Stimulated activated CD8-positive, alpha-beta memory T cell treated with anti-CD3 and anti-CD28 coated beads, Interleukin-4, amount 100 ng/mL, for 1 hour (primary cell): ENCODE measurements around the gene COX8A.
"Not testable (repeated sequence)": the region's sequence is repeated elsewhere in the genome, so short reads cannot be mapped to it uniquely, and the experiment has no call there.

ENCODE experiments used
- DNase-seq, 2 donors: peaks; one replicate each; pipeline ENCODE4 v3.0.0-alpha.2; 2020; ENCODE audit warnings: low read depth in 2 of 2, low spot score in 1 of 2

The COX8A gene, protein sequence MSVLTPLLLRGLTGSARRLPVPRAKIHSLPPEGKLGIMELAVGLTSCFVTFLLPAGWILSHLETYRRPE

DNA sequence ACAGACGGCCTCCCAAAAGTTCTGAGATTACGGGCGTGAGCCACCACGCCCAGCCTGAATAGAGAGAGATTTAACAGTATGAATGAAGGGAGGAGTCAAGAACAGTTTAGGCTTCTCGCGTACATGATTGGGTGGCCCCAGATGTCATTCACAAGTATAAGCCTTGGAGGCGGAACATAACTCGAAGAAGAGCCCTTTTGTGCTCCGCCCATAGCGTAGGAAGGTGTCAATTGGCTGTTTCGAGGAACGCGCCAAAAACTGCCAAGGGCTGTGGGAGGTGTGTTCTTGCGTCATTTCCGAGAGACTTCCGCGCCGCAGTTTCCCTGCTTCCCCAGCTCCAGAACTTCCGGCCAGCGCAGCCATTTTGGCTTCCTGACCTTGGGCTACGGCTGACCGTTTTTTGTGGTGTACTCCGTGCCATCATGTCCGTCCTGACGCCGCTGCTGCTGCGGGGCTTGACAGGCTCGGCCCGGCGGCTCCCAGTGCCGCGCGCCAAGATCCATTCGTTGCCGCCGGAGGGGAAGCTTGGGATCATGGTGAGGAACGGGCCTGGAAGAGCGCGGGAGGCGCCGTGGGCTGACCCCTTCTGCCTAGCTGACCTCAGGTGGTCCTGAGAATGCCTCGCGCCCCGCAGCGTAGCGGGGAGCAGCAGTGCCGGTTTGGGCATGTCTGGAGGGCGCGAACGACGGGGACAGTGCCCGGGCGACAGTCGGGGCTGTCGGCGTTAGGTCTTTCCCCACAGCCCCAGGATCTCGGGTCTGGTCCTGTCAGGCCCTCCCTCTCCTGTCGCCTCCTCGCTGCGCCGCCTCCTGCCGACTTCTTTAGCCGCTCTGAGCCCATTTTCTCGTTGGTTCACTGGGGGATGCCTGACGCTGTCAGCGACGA lies at the start of gene COX8A:
TSS of gene COX8A (plus strand) at position 362 of the 885 bp plus-strand sequence. CDS start at position 423, 61 bp downstream.
- peak; percentile 82 to 91 for DNase-seq

DNA sequence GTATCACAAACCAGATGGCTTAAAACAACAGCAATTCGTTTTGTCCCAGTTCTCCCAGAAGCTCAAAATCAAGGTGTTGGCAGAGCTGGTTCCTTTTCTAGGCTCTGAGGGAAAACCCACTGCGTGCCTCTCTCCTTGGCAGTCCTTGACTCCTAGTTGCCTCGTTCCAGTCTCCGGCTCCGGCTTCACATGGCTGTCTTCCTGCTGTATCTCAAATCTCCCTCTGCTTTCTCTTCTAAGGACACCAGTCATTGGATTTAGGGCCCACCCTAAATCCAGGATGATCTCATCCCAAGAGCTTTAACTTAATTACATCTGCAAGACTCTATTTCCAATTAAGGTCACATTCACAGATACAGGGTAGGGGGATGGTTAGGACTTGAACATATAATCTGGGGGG lies 44.8 kb upstream of the COX8A start:
- DNase-seq = no peak

DNA sequence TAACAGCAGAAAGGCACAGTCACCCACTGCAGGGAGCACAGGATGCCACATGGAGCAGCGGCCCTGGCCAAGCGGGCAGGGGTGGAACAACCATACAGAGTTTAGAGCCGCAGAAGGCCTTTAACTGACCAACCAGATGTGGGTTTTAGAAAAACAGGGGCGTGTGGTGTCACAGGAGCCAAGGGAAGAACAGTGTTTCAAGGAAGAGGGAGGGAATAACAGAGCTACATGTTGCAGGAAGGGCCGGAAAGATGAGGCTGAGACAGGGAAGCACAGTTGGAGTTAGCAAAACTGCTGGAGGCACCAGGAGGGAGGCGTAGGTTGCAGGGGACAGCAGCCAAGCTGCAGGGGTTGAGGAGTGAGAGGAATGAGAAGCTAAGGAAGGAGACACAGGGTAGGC lies 43.4 kb upstream of the COX8A start:
- DNase-seq = no peak

DNA sequence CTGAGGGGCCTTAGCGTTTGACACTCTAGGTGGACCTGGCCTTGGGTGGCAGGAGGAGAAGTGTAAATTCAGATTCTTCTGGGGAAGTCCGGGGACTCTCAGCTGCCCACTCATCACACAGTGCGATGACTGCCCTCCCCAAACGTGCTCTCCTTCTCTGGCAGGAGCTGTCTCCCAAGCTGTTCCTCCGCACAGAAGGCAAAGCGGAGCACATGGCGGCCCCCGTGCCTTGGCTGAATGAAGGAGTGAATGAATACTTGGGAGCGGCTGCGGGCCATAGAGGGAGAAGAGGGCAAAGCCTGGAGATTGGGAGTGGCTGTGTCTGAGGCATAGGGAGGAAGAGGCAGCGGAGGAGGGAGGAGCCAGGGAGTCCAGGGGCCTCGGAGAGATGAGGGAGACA lies 42.5 kb upstream of the COX8A start:
- DNase-seq = no peak

DNA sequence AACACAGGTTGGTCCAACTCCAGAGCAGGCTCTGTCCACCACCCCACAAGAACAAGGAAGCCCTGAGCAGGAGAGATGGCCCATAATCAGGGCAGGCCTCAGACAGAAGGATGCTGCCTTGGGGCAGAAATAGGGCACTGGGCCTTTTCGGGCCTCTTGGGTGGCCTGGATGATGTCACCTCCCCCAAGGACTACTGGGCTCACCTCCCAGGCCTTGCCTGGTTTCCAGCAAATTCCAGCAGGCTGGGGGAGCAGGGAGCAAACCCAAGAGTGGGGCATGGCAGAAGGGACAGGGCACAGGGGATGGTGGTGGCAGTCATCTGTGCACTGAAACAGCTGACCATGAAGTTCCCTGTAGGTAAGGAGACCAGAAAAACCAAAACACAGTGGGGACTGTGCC lies 41.0 kb upstream of the COX8A start:
- DNase-seq = no peak

DNA sequence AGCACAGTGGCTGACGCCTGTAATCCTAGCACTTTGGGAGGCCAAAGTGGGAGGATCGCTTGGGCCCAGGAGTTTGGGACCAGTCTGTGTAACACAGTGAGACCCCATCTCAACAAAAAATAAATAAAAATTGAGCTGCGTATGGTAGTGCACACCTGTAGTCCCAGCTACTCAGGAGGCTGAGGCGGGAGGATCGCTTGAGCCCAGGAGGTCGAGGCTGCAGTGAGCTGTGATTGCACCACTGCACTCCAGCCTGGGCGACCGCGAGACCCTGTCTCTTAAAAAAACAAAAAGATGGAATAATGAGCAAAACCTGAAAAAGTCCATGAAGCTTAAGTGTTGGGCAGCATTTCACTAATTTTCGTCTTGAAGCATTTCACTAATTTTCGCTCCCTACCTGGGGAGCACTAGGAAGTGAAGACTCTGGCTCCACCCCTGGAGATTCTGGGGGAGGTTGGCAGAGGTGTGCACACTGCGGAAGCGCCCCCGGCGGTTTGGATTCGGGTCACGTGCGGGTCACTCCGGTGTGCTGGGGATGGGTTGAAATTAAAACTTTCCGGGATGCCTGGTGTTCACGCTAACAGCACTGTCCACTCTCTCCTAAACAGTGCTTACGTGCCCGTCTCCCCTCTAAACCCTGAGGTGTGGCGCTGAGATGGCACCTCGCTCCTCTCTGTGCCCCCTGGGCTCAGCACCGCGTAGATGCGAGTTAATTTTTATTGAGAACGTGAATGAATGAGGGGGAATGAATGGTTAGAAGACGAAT lies 36.5 kb upstream of the COX8A start:
- no peak for DNase-seq

DNA sequence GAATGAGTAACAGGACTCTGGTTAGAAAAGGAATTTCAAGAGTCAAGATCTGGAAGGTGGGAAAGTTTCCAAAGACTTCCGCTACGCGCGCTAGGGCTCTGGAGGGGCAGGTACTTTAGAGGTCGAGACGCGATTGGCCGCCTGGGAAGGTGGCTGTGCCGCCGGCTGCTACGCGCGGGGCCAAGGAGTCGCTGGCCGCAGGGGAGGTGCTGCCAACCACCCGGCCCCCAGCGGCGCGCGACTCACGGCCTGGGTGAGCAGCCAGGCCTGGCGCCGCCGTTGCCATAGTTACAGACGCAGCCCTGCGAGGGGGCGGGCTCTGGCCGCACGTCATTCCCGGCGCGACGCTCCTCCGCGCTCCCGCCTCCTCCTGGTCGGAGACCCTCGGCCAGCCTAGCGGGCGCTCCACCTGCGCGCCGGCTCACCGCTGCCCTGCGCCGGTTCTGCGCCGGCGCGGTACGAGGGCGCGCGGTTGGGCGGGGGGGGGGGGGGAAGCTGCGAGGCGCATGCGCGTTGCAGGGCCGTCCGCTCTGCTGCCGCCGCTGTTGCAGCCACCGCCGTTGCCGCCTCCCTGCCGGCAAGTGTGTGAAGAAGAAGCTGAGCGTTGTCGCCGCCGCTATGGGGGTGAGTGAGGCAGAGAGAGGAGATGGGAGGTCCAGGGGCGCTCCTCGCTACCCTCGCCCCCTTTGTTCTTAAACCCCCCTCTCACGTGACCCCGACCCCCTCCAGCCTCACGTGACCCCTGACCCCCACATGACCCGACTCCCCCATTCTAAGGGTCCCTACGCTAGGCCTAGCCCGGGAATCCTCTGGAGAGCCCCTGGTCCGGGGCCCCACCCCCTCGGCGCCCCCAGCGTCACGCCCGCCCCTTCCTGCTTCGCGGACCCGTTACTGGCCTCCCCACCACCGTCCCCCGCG lies 35.7 kb upstream of the COX8A start, which contains the start of gene NAA40:
TSS of gene NAA40 (plus strand) at position 524 of the 918 bp plus-strand sequence. CDS start at position 619, 95 bp downstream.
- peak; percentile 82 to 83 for DNase-seq

DNA sequence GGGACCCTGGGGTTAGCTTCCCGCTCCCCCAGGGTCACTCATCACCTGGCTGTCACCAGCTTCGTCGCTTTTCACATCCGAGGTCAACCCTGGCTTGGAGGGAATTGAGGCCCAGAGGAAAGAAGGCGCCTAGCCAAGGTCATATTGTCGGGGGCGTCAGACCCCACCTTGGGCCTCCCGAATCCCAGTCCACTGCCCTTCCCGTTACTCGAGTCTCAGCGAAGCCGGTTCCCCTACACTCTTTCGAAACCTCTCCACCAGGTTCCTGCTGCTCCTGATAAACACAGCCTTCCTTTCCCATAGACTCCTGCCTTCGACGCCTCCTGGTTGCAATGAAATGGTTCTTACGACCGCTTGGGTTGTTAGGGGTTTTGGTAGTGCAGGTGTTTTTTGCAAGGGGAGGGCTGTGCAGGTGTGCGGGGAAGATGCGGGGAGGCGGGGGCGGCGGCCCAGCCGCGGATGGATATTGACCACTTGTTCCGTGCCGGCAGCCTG lies 35.0 kb upstream of the COX8A start:
- DNase-seq = no peak

DNA sequence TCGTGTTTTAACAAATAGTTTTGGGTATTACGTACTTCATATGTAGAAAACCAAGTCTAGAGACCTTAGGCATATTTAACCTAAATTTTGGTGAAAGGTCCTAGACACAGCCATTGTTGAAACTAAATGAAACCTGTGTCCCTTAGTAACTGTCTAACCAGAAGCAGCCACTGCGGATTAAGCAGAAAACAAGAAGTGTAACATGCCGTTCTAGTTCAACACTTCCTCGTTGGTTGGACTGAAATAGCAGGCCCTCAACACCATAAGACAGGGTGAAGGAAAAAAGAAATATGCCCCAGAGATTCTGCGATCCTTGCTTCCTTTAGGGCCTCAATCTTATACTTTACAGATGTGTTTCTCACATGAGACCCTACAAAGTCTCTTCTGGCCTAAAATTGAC lies 33.6 kb upstream of the COX8A start:
- DNase-seq = no peak

DNA sequence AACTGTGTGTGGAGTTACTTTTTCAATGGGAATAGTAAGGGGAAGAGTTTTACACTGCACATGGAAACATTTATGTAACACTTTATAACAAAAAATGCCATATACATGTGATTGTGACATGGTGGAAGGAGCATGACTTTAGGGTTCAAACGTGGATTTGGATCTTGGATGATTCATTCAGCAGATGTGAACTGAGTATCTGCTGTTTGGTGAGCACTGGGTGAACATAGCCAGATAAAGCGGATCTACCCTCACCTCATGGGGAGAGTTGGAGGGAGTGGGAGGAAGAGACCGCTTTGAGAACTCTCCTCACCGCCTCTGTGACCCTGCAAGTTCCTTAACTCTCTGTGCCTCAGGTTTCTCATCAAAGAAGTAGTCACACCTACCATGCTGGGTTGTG lies 32.5 kb upstream of the COX8A start:
- DNase-seq = no peak

DNA sequence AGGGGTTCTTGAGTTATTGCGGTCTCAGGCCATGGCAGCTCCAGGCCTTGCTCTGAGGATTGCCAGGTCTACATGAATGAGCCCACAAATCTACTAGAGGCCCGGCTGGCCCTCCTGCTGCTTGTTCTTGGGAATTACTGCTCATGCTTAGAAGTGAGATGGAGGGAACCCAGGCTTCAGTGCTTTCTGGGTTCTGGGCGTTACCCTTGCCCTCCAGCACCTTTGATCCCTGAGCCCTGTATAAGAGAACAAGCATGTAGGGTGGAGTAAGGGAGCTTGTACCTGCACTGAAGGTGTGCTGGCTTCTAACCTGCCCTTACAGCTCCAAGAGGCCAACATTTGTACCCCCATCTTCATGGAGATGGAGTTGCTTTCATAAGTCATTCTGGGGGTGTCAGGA lies 31.6 kb upstream of the COX8A start:
- no peak for DNase-seq

DNA sequence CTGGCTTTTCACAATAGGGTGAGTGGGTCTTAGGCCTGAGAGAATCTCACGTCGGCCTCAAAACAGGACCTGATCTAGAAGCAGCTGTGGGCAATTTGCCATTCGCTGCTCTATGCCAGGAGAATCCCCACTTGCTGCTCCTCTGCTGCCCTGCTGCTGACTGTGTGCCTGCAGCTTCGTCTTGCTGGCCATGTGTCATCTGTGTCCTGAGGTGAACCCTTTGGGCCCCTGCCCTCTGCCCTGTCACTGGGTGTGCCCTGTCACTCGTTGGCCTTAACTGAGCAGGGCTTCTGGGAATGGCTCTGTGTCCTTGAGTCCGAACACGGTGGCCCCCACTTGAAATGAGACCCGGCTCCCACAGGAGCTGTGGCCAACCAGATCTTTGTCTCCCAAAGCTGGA lies 29.4 kb upstream of the COX8A start:
- DNase-seq = no peak

DNA sequence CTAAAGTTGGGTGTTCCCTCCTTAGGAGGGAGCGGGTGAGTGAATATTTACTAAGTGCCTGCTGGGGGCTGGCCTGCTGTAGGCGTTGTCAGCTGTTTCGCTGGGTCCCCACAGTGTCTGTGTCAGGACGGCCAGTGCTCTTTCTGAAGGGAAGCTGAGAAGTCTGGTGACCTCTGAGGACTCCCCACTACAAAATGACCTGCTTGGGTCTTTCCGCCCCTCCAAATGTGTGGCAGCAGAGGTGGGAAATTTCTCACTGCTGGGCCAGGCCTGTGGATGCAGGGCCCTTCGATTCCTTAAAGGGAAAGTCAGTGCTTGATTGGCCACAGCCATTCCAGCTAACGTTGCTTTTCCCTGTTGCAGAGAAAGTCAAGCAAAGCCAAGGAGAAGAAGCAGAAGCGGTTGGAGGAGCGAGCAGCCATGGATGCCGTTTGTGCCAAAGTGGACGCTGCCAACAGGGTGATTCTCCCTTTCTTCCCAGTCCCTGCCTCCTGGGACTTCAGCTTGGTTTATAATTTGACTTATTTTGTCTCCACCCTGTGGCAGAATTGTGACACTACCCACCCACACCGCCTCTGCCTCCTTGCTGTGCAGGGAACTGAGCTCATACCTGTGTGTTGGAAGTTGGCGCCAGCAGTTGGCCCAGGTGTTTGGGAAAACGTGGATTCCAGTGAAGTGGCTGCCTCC lies 28.8 kb upstream of the COX8A start:
- DNase-seq = no peak

DNA sequence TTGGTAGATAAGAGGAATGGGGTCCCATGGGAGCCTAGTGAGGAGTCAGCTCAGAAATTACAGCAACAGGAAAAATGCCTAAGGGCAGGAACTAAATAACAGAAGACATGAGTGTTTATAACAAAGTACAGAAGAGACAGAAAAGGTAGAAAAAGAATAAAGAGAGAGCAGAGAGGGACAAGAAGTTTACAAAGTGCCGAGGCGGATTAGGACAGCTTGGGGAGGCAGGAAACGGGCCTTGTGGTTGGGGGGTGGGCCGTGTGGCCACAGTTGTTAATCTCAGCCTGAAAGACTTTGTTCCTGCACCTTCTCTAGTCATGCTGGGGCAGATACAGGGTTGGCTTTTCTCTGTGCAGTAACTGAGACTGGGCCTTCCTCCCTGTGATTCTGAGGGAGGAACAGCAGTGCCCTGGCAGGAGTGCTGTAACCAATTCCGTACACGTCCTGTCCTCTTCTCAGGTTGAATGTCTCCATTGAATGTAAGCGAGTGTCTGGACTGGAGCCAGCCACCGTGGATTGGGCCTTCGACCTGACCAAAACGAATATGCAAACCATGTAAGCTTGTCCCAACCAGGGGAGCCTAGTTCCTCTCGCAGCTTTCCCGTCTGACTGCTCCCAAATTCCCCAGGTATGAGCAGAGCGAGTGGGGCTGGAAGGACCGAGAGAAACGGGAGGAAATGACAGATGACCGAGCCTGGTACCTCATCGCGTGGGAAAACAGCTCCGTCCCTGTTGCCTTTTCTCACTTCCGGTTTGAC lies 22.5 kb upstream of the COX8A start:
- DNase-seq = no peak

DNA sequence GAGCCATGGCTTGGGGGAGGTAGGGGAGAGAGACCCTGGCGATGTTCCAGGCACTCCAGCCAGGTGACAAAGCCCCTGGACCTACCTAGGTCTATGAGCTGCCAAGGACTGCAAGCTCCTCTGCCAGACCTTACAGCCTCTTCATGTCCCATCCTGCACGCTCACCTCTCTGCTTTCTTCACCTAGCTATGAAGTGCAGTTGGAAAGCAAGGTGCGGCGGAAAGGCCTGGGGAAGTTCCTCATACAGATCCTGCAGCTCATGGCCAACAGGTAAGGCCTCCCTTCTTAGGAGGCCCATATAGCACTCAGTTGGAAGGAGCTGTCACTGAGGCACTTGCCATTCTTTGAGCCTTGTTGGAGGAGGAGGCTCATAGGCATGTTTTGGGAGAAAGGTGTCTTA lies 21.9 kb upstream of the COX8A start:
- no peak for DNase-seq

DNA sequence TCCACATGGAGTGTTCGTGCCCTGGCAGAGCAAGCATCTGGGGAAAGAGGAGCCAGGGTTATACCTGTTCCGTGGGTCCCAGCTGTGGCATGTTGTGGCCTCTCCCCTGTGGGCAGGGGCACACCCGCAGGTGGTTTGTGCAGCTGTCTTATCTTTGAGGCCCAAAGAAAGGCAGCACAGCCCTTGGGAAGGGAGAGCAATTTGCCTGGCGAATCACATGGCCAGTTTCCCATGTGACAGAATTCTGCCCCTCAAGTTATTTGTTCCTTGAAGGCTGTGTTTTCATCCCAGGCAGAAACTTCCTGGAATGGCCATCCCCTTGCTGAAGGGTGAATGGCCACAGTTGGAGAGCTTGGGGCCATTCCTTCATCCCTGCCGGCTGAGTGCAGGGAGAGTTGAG lies 16.4 kb upstream of the COX8A start:
- no peak for DNase-seq

DNA sequence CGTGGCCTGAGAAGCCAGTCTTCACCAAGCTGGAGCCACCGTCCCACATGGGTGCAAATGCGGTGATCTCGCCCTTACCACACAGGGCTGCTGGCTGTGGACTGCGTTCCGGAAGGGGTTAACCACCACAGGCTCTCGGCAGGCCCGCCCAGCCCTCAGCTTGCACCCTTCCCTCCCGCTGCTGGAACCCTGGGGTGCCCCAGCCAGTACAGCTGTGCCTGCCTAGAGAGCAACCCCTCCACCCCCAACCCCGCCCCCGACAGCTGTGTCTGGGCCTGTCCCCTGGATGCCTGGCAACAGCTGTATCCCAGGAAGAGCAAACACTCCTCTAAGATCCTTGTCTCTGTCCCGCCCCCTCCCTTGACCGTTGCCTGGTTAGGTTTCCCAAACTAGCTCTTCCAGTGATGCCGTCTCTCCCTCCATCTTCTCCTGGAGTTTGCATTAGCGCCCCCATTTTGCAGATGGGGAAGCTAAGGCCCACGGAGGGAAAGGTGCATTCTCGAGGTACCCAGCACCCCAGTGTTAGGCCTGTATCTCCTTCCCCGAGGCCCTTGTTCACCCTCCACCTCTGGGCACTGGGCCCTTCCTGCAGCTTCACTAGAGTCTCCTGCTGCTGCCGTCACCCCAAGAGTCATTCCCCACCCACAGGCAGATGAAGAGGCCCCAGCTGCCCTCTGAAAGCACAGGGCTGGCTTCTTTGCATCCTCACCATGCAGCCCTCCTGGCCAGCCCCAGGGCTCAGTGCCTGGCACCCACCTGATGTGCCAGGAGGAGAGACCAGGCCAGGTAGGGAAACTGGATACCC lies 12.6 kb upstream of the COX8A start:
- DNase-seq = no peak

DNA sequence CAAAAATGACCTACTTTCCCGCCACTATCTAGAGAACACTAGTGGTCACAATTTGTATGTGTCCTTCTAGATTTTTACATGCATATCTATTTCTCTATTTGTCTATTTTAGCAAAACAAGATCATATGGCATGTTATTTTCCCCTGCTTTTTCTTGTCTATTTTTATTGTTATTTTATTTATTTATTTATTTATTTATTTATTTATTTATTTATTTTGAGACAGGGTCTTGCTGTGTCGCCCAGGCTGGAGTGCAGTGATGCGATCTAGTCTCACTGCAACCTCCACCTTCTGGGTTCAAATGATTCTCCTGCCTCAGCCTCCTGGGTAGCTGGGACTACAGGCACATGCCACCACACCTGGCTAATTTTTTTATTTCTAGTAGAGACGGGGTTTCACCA lies 10.5 kb upstream of the COX8A start:
- not testable (repeated sequence) for DNase-seq

DNA sequence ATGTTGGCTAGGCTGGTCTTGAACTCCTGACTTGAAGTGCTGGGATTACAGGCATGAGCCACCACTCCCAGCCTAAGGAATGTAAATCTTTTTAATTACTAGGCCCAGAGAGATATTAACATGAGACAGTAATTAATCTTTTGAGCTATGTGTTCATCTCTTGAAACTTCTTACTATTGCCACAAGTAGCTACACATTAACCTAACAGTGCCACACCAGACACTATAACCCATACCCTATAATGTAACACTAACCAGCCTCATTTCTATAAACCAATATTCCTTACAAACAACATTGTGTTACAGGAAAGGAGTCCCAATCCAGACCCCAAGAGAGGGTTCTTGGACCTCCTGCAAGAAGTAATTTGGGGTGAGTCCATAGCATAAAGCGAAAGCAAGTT lies 8.0 kb upstream of the COX8A start:
- DNase-seq = no peak
